Central memory CD8-positive, alpha-beta T cell (primary cell): ENCODE measurements around the gene RRP9.

Experiments
- ATAC-seq: fragments of 150-1000 bp; cut with Tn5 transposase; replicated peaks from 2 replicates; pipeline ENCODE4 v1.10.0; 2022; ENCODE audit warnings: mild to moderate bottlenecking, moderate FRiP score, moderate number of reproducible peaks; ENCODE audit not compliant: poor library complexity, severe bottlenecking; ENCODE audit errors: extremely low read depth
- DNase-seq, 2 donors: peaks; one replicate each; pipeline ENCODE4 v3.0.0; 2021; ENCODE audit warnings: low spot score in 2 of 2
- H3K27ac Mint-ChIP-seq: one replicate; pipeline ENCODE4 v1.8.0; 2022; ENCODE audit warnings: low read depth, mild to moderate bottlenecking, moderate library complexity, mixed read lengths
- H3K27me3 Mint-ChIP-seq: one replicate; pipeline ENCODE4 v1.8.0; 2022; ENCODE audit warnings: mixed read lengths
- H3K36me3 Mint-ChIP-seq: one replicate; pipeline ENCODE4 v1.8.0; 2022; ENCODE audit warnings: mild to moderate bottlenecking, moderate library complexity, mixed read lengths; ENCODE audit not compliant: insufficient read depth
- H3K4me1 Mint-ChIP-seq: one replicate; pipeline ENCODE4 v1.8.0; 2022; ENCODE audit warnings: mixed read lengths
- H3K4me3 Mint-ChIP-seq: one replicate; pipeline ENCODE4 v1.8.0; 2022; ENCODE audit warnings: mild to moderate bottlenecking, moderate library complexity, mixed read lengths
- H3K9me3 Mint-ChIP-seq: one replicate; pipeline ENCODE4 v1.8.0; 2022; ENCODE audit warnings: mixed read lengths

The RRP9 gene

DNA sequence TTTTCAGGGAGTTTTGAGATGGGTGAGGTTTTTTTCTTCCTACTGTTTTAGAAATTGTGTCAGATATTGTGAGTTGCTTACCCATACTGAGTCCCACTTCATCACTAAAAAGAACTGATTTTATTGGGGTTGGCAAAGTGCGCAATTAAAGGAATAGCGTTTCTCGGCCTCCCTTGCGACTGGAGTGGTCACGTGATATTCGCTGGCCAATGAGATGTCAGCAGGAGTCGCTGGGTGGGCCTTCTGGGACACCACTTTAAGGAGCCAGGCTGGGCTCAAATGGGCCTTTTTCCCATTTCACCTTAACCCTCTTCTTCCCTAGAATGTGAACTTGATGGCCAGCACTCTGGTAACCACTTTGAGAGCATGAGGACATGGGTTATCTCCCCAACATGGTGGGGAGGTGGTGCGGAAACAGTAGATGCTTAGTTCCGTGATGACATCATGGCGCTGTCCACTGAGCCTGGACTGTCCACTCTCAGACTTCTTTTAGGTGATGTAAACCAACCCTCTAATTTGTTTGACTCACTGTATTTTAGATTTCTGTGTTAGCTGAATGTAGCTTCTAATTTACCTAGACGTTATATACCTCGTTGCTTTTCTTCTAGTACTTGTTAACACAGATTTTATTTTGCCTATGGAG is 53.1 kb downstream of the RRP9 start:
- H3K27me3 Mint-ChIP-seq = peaks cover 52% of the 10 kb centered on the region
- H3K27ac Mint-ChIP-seq = no peak overlapping the region
- ATAC-seq (no peak), DNase-seq (no peak)
- H3K9me3 Mint-ChIP-seq = no peaks in the 10 kb centered on the region
- H3K4me1 Mint-ChIP-seq = no peaks in the 10 kb centered on the region
- H3K4me3 Mint-ChIP-seq = no peak overlapping the region
- H3K36me3 Mint-ChIP-seq = peaks cover 2% of the 10 kb centered on the region

DNA sequence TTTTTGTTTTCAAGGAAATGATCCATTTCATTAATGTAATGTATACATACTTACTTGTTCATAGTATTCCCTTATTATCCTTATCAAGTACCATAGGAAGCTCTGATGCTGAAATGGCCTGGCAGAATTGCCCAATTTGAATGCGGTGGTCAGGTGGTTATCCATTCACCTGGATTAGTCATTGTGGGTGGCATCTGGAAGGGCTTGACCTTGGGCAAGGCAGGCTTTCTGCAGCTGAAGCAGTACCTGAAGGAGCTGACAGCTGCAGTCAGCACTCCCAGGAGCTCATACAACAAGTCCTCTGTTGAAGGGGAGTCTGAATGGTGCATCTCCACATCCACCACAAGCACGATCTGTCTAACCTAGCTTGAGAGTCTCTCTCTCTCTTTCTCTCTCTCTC is 54.1 kb downstream of the RRP9 start:
- H3K36me3 Mint-ChIP-seq = peaks cover 2% of the 10 kb centered on the region

DNA sequence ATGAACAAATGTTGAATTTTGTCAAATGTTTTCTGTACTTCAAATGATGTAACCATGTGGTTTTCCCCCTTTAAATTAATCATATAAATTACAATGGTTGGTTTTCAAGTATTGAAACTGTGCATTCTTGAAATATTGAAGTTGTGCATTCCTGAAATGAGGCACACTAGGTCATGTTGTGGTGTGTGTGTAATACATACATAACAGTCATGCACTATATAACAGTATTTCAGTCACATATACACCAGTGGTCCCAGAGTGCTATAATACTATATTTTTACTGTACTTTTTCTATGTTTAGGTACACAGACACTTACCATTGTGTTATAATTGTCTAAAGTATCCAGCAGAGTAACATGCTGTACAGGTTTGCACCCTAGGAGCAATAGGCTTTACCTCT is 55.3 kb downstream of the RRP9 start:
- H3K4me1 Mint-ChIP-seq = no peaks in the 10 kb centered on the region
- no peak overlapping the region for H3K4me3 Mint-ChIP-seq
- H3K9me3 Mint-ChIP-seq = no peaks in the 10 kb centered on the region
- no peak overlapping the region for H3K27ac Mint-ChIP-seq
- H3K36me3 Mint-ChIP-seq = no peaks in the 10 kb centered on the region
- no peak for ATAC-seq
- H3K27me3 Mint-ChIP-seq = peaks cover 36% of the 10 kb centered on the region
- DNase-seq = no peak

More for the DNA sequence above, 54.1 kb downstream of the RRP9 start:
- ATAC-seq = no peak
- Mint-ChIP-seq H3K27ac (no peak overlapping the region), H3K4me1 (no peaks in the 10 kb centered on the region), H3K9me3 (no peaks in the 10 kb centered on the region), H3K27me3 (peaks cover 48% of the 10 kb centered on the region), H3K4me3 (no peak overlapping the region)
- DNase-seq = no peak
